Choroid plexus epithelial cell (primary cell): Measurements from ENCODE around the gene DIO3.
"Not testable (repeated sequence)": the region's sequence is repeated elsewhere in the genome, so short reads cannot be mapped to it uniquely, and the experiment has no call there.

Experiments
- DNase-seq: peaks from one replicate; pipeline ENCODE4 v3.0.0-alpha.2; 2010; ENCODE audit warnings: low read depth
- H3K4me3 ChIP-seq: 2 replicates; pipeline ENCODE4 v1.5.1; 2011; ENCODE audit warnings: low read depth, mild to moderate bottlenecking, control low read depth, low read length, moderate library complexity
- CTCF ChIP-seq: conservative IDR thresholded peaks from 2 replicates; pipeline ENCODE4 v1.5.1; 2011; ENCODE audit warnings: low read depth, mild to moderate bottlenecking, control low read depth, inconsistent platforms, low read length, moderate library complexity

DIO3 gene

GRCh38 chr14:101553931-101554330, 7.4 kb upstream of the DIO3 start:
- DNase-seq, result no peak
- no peak overlapping the region for H3K4me3 ChIP-seq
- no peak for TF ChIP-seq CTCF

- TF ChIP-seq CTCF, result no peak
- no peak overlapping the region for H3K4me3 ChIP-seq
- no peak for DNase-seq
Observed at GRCh38 chr14:101554991-101555668, 6.2 kb upstream of the DIO3 start.

GRCh38 chr14:101555669-101556043, 5.6 kb upstream of the DIO3 start:
- DNase-seq, H3K4me3 ChIP-seq: not testable (repeated sequence)

- DNase-seq, result no peak
- no peak for TF ChIP-seq CTCF
- H3K4me3 ChIP-seq, result no peak overlapping the region
Observed at GRCh38 chr14:101556131-101556530, 5.2 kb upstream of the DIO3 start.

- no peak for TF ChIP-seq CTCF
- no peak overlapping the region for H3K4me3 ChIP-seq
- no peak for DNase-seq
Observed at GRCh38 chr14:101556566-101557320, 4.6 kb upstream of the DIO3 start.

- TF ChIP-seq CTCF, result no peak
- no peak for DNase-seq
- H3K4me3 ChIP-seq, result no peak overlapping the region
Observed at GRCh38 chr14:101557321-101557695, 4.0 kb upstream of the DIO3 start.

- no peak for DNase-seq
- TF ChIP-seq CTCF, result peak; percentile 29
- H3K4me3 ChIP-seq, result no peak overlapping the region
Observed at GRCh38 chr14:101557811-101558738, 3.2 kb upstream of the DIO3 start.
